ENCODE results near the gene HES5.

HES5 gene

GRCh38 chr1:2506007-2506860, 23.8 kb downstream of the HES5 start:
- Histone ChIP-seq H3K79me2 (ENCODE audit: insufficient read depth, low read depth) (no peaks in the 10 kb centered on the region), H3K4me1 (ENCODE audit: low read depth, poor library complexity, severe bottlenecking) (no peaks in the 10 kb centered on the region), H3K4me2 (no peak overlapping the region), H3K4me3 (IDR thresholded peaks at IDR 0.05; ENCODE audit: insufficient read depth, low read depth, low read length) (no peak overlapping the region), H3K27ac (no peak overlapping the region), H3K36me3 (ENCODE audit: insufficient read depth) (no peaks in the 10 kb centered on the region; the same call in 1 of the 2 replicates), H2AFZ (ENCODE audit: low read depth) (no peak overlapping the region), H3K27me3 (ENCODE audit: insufficient read depth, low read depth) (peaks cover 22% of the 10 kb centered on the region), H4K20me1 (ENCODE audit: insufficient read depth) (no peaks in the 10 kb centered on the region), H3K9ac (no peak overlapping the region)
- no peak for TF ChIP-seq CTCF (conservative IDR thresholded peaks at IDR 0.05; ENCODE audit: low read depth, low read length)

- Histone ChIP-seq H3K36me3 (ENCODE audit: insufficient read depth) (no peaks in the 10 kb centered on the region; the same call in 1 of the 2 replicates), H4K20me1 (ENCODE audit: insufficient read depth) (no peaks in the 10 kb centered on the region), H3K27me3 (ENCODE audit: insufficient read depth, low read depth) (peaks cover 27% of the 10 kb centered on the region), H3K4me1 (ENCODE audit: low read depth, poor library complexity, severe bottlenecking) (no peaks in the 10 kb centered on the region), H2AFZ (ENCODE audit: low read depth) (no peak overlapping the region), H3K27ac (no peak overlapping the region), H3K79me2 (ENCODE audit: insufficient read depth, low read depth) (no peaks in the 10 kb centered on the region), H3K9ac (no peak overlapping the region), H3K4me2 (no peak overlapping the region), H3K4me3 (IDR thresholded peaks at IDR 0.05; ENCODE audit: insufficient read depth, low read depth, low read length) (no peak overlapping the region)
- no peak for TF ChIP-seq CTCF (conservative IDR thresholded peaks at IDR 0.05; ENCODE audit: low read depth, low read length)
Measured at GRCh38 chr1:2505461-2505994, 24.5 kb downstream of the HES5 start.

- no peak for TF ChIP-seq CTCF (conservative IDR thresholded peaks at IDR 0.05; ENCODE audit: low read depth, low read length)
- no peak overlapping the region for H3K27ac ChIP-seq
- no peaks in the 10 kb centered on the region for H4K20me1 ChIP-seq (ENCODE audit: insufficient read depth)
- H3K79me2 ChIP-seq (ENCODE audit: insufficient read depth, low read depth), result no peaks in the 10 kb centered on the region
- no peaks in the 10 kb centered on the region; the same call in 1 of the 2 replicates for H3K36me3 ChIP-seq (ENCODE audit: insufficient read depth)
- H3K4me1 ChIP-seq (ENCODE audit: low read depth, poor library complexity, severe bottlenecking), result no peaks in the 10 kb centered on the region
- no peak overlapping the region for H2AFZ ChIP-seq (ENCODE audit: low read depth)
- peaks cover 33% of the 10 kb centered on the region for H3K27me3 ChIP-seq (ENCODE audit: insufficient read depth, low read depth)
- H3K9ac ChIP-seq, result no peak overlapping the region
- no peak overlapping the region for H3K4me3 ChIP-seq (IDR thresholded peaks at IDR 0.05; ENCODE audit: insufficient read depth, low read depth, low read length)
- H3K4me2 ChIP-seq, result no peak overlapping the region
Measured at GRCh38 chr1:2504949-2505272, 25.2 kb downstream of the HES5 start.

GRCh38 chr1:2504225-2504948, 25.7 kb downstream of the HES5 start:
- Histone ChIP-seq H3K27ac (no peak overlapping the region), H2AFZ (ENCODE audit: low read depth) (no peak overlapping the region), H3K4me2 (no peak overlapping the region), H3K36me3 (ENCODE audit: insufficient read depth) (no peaks in the 10 kb centered on the region), H3K4me3 (IDR thresholded peaks at IDR 0.05; ENCODE audit: insufficient read depth, low read depth, low read length) (no peak overlapping the region), H4K20me1 (ENCODE audit: insufficient read depth) (no peaks in the 10 kb centered on the region), H3K4me1 (ENCODE audit: low read depth, poor library complexity, severe bottlenecking) (no peaks in the 10 kb centered on the region), H3K9ac (no peak overlapping the region), H3K79me2 (ENCODE audit: insufficient read depth, low read depth) (no peaks in the 10 kb centered on the region), H3K27me3 (ENCODE audit: insufficient read depth, low read depth) (peaks cover 37% of the 10 kb centered on the region)
- no peak for TF ChIP-seq CTCF (conservative IDR thresholded peaks at IDR 0.05; ENCODE audit: low read depth, low read length)

Measured in KMS-11 (cell line).